HEK293 (cell line): ENCODE data around the gene POC1B.

ENCODE experiments used
- CTCF ChIA-PET: fragments of 350-600 bp; formaldehyde crosslinking; extraction: SDS; loops from one replicate; lab custom pipeline; 2021; ENCODE audit warnings: antibody characterized with exemption; lab: Yijun Ruan, JAX
- POLR2A ChIA-PET: fragments of 300-600 bp; formaldehyde crosslinking; extraction: SDS; loops from one replicate; lab custom pipeline; 2020; ENCODE audit warnings: antibody characterized with exemption, inconsistent platforms; lab: Yijun Ruan, JAX
- H3K27ac ChIP-seq: fragments of 200-500 bp; sonication (Bioruptor generic); 2 replicates; pipeline ENCODE4 v1.5.1; 2014; ENCODE audit warnings: low read depth, low read length, control low read depth, inconsistent platforms; ENCODE audit errors: extremely low read depth
- H3K36me3 ChIP-seq, 2 experiments: fragments of 200-500 bp in 1 of 2; sonication (Bioruptor generic) in 1 of 2; 1 replicate in 1 of 2; 2 replicates in 1 of 2; pipeline ENCODE4 v1.5.1; 2014 to 2017; ENCODE audit warnings: inconsistent platforms in 2 of 2, low read length in 2 of 2; ENCODE audit not compliant: control insufficient read depth in 2 of 2, insufficient read depth in 1 of 2
- H3K4me1 ChIP-seq: fragments of 200-500 bp; sonication (Bioruptor generic); 2 replicates; pipeline ENCODE4 v1.5.1; 2014; ENCODE audit warnings: mild to moderate bottlenecking, low read length, inconsistent platforms; ENCODE audit not compliant: control insufficient read depth, insufficient read depth
- H3K4me3 ChIP-seq: 2 replicates; pipeline ENCODE4 v1.5.1; 2011; ENCODE audit warnings: low read depth, mild to moderate bottlenecking, control low read depth, low read length, moderate library complexity
- H3K9me3 ChIP-seq: fragments of 200-500 bp; sonication (Bioruptor generic); 2 replicates; pipeline ENCODE4 v1.5.1; 2014; ENCODE audit warnings: low read depth, low read length, inconsistent platforms; ENCODE audit not compliant: control insufficient read depth, insufficient read depth
- ATF2 ChIP-seq: fragments of 450-650 bp; formaldehyde crosslinking; IDR thresholded peaks from 2 replicates; pipeline ENCODE4 v1.5.1; 2016; ENCODE audit warnings: missing biosample characterization, missing genetic modification characterization, low read depth
- BCL11A ChIP-seq: fragments of 450-650 bp; formaldehyde crosslinking; IDR thresholded peaks from 2 replicates; pipeline ENCODE4 v1.5.1; 2016; ENCODE audit warnings: low read depth, missing biosample characterization, missing genetic modification characterization
- FEZF1 ChIP-seq: fragments of 450-650 bp; formaldehyde crosslinking; IDR thresholded peaks from 2 replicates; pipeline ENCODE4 v1.5.1; 2016; ENCODE audit warnings: missing biosample characterization, missing genetic modification characterization
- GFI1B ChIP-seq: fragments of 450-650 bp; formaldehyde crosslinking; IDR thresholded peaks from 2 replicates; pipeline ENCODE4 v1.5.1; 2016; ENCODE audit warnings: missing biosample characterization, missing genetic modification characterization
- GLIS1 ChIP-seq: fragments of 450-650 bp; formaldehyde crosslinking; IDR thresholded peaks from 2 replicates; pipeline ENCODE4 v1.5.1; 2016; ENCODE audit warnings: missing biosample characterization, missing genetic modification characterization
- IKZF3 ChIP-seq: fragments of 450-650 bp; IDR thresholded peaks from 2 replicates; pipeline ENCODE4 v1.5.0; 2018; ENCODE audit warnings: missing biosample characterization, mild to moderate bottlenecking, missing genetic modification characterization, moderate library complexity
- KLF10 ChIP-seq: fragments of 450-650 bp; IDR thresholded peaks from 2 replicates; pipeline ENCODE4 v1.5.1; 2018; ENCODE audit warnings: missing biosample characterization, mild to moderate bottlenecking, missing genetic modification characterization
- KLF8 ChIP-seq: fragments of 450-650 bp; formaldehyde crosslinking; IDR thresholded peaks from 2 replicates; pipeline ENCODE4 v1.5.1; 2016; ENCODE audit warnings: missing biosample characterization, missing genetic modification characterization
- PRDM6 ChIP-seq: fragments of 450-650 bp; formaldehyde crosslinking; IDR thresholded peaks from 2 replicates; pipeline ENCODE4 v1.5.1; 2017; ENCODE audit warnings: missing biosample characterization, missing genetic modification characterization
- SALL2 ChIP-seq: fragments of 450-650 bp; formaldehyde crosslinking; IDR thresholded peaks from 2 replicates; pipeline ENCODE4 v1.5.0; 2017; ENCODE audit warnings: missing biosample characterization, mild to moderate bottlenecking, missing genetic modification characterization, borderline replicate concordance
- SCRT2 ChIP-seq: fragments of 450-650 bp; formaldehyde crosslinking; IDR thresholded peaks from 2 replicates; pipeline ENCODE4 v1.5.1; 2016; ENCODE audit warnings: missing biosample characterization, missing genetic modification characterization
- TSHZ1 ChIP-seq: fragments of 450-650 bp; formaldehyde crosslinking; IDR thresholded peaks from 2 replicates; pipeline ENCODE4 v1.5.1; 2016; ENCODE audit warnings: missing biosample characterization, missing genetic modification characterization, borderline replicate concordance
- ZNF114 ChIP-seq: fragments of 450-650 bp; formaldehyde crosslinking; IDR thresholded peaks from 2 replicates; pipeline ENCODE4 v1.5.0; 2017; ENCODE audit warnings: missing biosample characterization, missing genetic modification characterization
- ZNF184 ChIP-seq: fragments of 450-650 bp; IDR thresholded peaks from 2 replicates; pipeline ENCODE4 v1.5.1; 2018; ENCODE audit warnings: missing biosample characterization, mild to moderate bottlenecking, missing genetic modification characterization
- ZNF280C ChIP-seq: fragments of 450-650 bp; formaldehyde crosslinking; IDR thresholded peaks from 2 replicates; pipeline ENCODE4 v1.5.1; 2016; ENCODE audit warnings: missing biosample characterization, missing genetic modification characterization
- ZNF335 ChIP-seq: fragments of 450-650 bp; formaldehyde crosslinking; conservative IDR thresholded peaks from 2 replicates; pipeline ENCODE4 v1.5.1; 2016; ENCODE audit warnings: missing biosample characterization, missing genetic modification characterization
- ZNF629 ChIP-seq: fragments of 450-650 bp; formaldehyde crosslinking; IDR thresholded peaks from 2 replicates; pipeline ENCODE4 v1.5.1; 2017; ENCODE audit warnings: missing biosample characterization, missing genetic modification characterization
- ZSCAN30 ChIP-seq: fragments of 450-650 bp; IDR thresholded peaks from 2 replicates; pipeline ENCODE4 v1.5.1; 2018; ENCODE audit warnings: missing biosample characterization, mild to moderate bottlenecking, missing genetic modification characterization, moderate library complexity
- ZXDB ChIP-seq: fragments of 450-650 bp; formaldehyde crosslinking; IDR thresholded peaks from 2 replicates; pipeline ENCODE4 v1.5.1; 2016; ENCODE audit warnings: missing biosample characterization, missing genetic modification characterization
- TF ChIP-seq, protein P1 (sequence below): fragments of 450-650 bp; formaldehyde crosslinking; IDR thresholded peaks from 2 replicates; pipeline ENCODE4 v1.5.1; 2017; ENCODE audit warnings: missing biosample characterization, missing genetic modification characterization
- TF ChIP-seq, protein P2 (sequence below): fragments of 450-650 bp; formaldehyde crosslinking; IDR thresholded peaks from 2 replicates; pipeline ENCODE4 v1.5.1; 2016; ENCODE audit warnings: missing biosample characterization, missing genetic modification characterization

POC1B gene

DNA sequence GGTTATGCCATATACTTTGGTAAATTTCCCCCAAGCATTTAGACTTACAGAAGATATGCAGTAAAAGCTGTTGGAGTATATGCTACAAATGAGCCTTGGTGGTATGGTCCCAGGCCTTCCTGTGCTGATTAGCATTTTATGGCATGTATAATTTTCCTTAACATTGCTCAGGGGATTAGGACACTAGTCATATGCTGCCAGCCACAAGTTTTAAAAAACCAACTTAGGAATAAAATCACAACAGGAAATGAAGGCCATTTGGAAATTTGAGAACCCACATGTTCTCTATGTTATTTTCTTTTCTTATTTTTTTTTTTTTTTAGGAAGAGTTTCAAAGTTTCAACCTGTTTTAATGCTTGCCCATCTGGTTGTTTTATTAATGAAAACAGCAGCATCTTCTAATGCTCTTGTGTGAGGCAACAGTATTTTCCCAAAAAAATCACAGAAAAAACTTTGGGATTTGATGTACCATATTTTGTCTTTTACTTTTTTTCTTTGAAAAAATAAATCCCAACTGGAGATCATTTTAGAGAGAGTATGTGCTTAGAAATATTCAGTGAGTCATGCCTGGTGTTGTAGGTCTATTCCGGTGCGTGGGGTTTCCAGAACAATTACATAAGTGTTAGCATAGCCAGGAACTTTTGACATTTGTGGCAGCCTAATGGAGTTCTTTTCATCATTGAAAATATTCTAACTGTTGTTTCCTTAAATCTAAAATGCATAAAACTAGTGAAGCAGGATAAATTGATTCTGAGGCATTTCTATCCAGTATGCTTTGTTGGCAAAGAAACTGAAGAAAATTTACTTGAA lies 151.9 kb downstream of the POC1B start:
- no peaks in the 10 kb centered on the region for H3K9me3 ChIP-seq
- H3K4me3 ChIP-seq, result no peak overlapping the region
- H3K36me3 ChIP-seq, result no peaks in the 10 kb centered on the region
- CTCF ChIA-PET, result interaction anchor here (1.8 kb wide), 1 partner anchor 356 kb away, joined by 4 read pairs; no protein-coding TSS in a partner anchor
- POLR2A ChIA-PET, result interaction anchor here (0.6 kb wide), 1 partner anchor 14 kb away, joined by 4 read pairs; no protein-coding TSS in a partner anchor
- H3K4me1 ChIP-seq, result peaks cover 10% of the 10 kb centered on the region; the same call in 1 of the 2 replicates
- no peak overlapping the region; the same call in 1 of the 2 replicates for H3K27ac ChIP-seq
- TF ChIP-seq TSHZ1 (tag by site-specific recombination), result 0 out of 2 replicates have a peak, but pooled peaks have one; percentile 36
- no peak for TF ChIP-seq ZNF184 (tag by site-specific recombination)
- TF ChIP-seq GFI1B (tag by site-specific recombination), result peak; percentile 69
- TF ChIP-seq, protein P1, sequence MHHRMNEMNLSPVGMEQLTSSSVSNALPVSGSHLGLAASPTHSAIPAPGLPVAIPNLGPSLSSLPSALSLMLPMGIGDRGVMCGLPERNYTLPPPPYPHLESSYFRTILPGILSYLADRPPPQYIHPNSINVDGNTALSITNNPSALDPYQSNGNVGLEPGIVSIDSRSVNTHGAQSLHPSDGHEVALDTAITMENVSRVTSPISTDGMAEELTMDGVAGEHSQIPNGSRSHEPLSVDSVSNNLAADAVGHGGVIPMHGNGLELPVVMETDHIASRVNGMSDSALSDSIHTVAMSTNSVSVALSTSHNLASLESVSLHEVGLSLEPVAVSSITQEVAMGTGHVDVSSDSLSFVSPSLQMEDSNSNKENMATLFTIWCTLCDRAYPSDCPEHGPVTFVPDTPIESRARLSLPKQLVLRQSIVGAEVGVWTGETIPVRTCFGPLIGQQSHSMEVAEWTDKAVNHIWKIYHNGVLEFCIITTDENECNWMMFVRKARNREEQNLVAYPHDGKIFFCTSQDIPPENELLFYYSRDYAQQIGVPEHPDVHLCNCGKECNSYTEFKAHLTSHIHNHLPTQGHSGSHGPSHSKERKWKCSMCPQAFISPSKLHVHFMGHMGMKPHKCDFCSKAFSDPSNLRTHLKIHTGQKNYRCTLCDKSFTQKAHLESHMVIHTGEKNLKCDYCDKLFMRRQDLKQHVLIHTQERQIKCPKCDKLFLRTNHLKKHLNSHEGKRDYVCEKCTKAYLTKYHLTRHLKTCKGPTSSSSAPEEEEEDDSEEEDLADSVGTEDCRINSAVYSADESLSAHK (tag by site-specific recombination), result peak; percentile 54
- TF ChIP-seq ZNF114 (tag by site-specific recombination), result no peak
- TF ChIP-seq PRDM6, result peak; percentile 78
- peak; percentile 29; the same call in 1 of the 2 replicates for TF ChIP-seq BCL11A
- peak; percentile 98 for TF ChIP-seq FEZF1
- 0 out of 2 replicates have a peak, but pooled peaks have one; percentile 22 for TF ChIP-seq SCRT2
- TF ChIP-seq ZNF280C (tag by site-specific recombination), result no peak
- TF ChIP-seq ZNF629 (tag by site-specific recombination), result peak; percentile 55
- TF ChIP-seq GLIS1, result peak; percentile 14; the same call in 1 of the 2 replicates
- TF ChIP-seq KLF10 (tag by site-specific recombination), result peak; percentile 44; the same call in 1 of the 2 replicates
- TF ChIP-seq KLF8 (tag by site-specific recombination), result 0 out of 2 replicates have a peak, but pooled peaks have one; percentile 42
- 0 out of 2 replicates have a peak, but pooled peaks have one; percentile 28 for TF ChIP-seq ZXDB (tag by site-specific recombination)
- TF ChIP-seq IKZF3 (tag by site-specific recombination), result peak; percentile 48
- TF ChIP-seq ZSCAN30 (tag by site-specific recombination), result 0 out of 2 replicates have a peak, but pooled peaks have one; percentile 54
- TF ChIP-seq ZNF335 (tag by site-specific recombination), result 0 out of 2 replicates have a peak, but pooled peaks have one; percentile 3
- no peak for TF ChIP-seq SALL2 (tag by site-specific recombination)
- no peak for TF ChIP-seq ATF2 (tag by site-specific recombination)
- TF ChIP-seq, protein P2, sequence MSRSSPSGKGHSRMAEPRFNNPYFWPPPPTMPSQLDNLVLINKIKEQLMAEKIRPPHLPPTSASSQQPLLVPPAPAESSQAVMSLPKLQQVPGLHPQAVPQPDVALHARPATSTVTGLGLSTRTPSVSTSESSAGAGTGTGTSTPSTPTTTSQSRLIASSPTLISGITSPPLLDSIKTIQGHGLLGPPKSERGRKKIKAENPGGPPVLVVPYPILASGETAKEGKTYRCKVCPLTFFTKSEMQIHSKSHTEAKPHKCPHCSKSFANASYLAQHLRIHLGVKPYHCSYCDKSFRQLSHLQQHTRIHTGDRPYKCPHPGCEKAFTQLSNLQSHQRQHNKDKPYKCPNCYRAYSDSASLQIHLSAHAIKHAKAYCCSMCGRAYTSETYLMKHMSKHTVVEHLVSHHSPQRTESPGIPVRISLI (tag by site-specific recombination), result peak; percentile 93
